Measurements from ENCODE around the gene HNF1A.

The HNF1A gene

GRCh38 chr12:120990487-120991055 is 12.2 kb downstream of the HNF1A start:
- Histone ChIP-seq H3K4me3 (ENCODE audit: low read depth, low read length) (no peak overlapping the region), H3K79me2 (no peaks in the 10 kb centered on the region), H3K4me2 (ENCODE audit: low read length) (no peak overlapping the region), H3K27me3 (ENCODE audit: control insufficient read depth, insufficient read depth, low read length) (no peaks in the 10 kb centered on the region), H3K9ac (no peak overlapping the region), H2AFZ (no peak overlapping the region), H3K9me3 (ENCODE audit: control insufficient read depth, low read length) (no peaks in the 10 kb centered on the region), H3K27ac (no peak overlapping the region), H3K36me3 (ENCODE audit: control insufficient read depth, insufficient read depth, low read length) (no peaks in the 10 kb centered on the region), H3K4me1 (no peaks in the 10 kb centered on the region)
- TF ChIP-seq CTCF (IDR thresholded peaks at IDR 0.05) = no peak

DNA sequence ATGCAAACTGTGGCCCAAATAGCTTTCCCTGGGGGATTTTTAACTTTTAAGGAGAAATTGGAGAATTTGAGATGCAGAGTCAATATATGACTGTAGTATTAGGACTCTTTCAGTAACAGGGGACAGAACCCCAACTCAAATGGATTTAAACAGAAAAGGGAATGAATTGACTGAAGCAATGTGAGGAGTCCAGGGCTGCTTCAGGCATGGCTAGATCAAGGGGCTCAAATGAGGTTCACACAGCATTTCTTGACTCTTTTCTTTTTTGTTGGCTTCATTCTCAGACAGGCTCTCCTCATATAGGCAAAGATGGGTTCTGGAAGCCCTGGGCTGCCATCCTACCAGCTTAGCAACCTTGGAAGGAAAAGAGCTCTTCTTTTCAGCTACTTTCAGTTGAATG is 13.6 kb downstream of the HNF1A start:
- Histone ChIP-seq H3K9ac (no peak overlapping the region), H3K36me3 (ENCODE audit: control insufficient read depth, insufficient read depth, low read length) (no peaks in the 10 kb centered on the region), H3K27ac (no peak overlapping the region), H3K4me3 (ENCODE audit: low read depth, low read length) (no peak overlapping the region), H3K9me3 (ENCODE audit: control insufficient read depth, low read length) (no peaks in the 10 kb centered on the region), H2AFZ (no peak overlapping the region), H3K27me3 (ENCODE audit: control insufficient read depth, insufficient read depth, low read length) (no peaks in the 10 kb centered on the region), H3K4me2 (ENCODE audit: low read length) (no peak overlapping the region), H3K79me2 (no peaks in the 10 kb centered on the region), H3K4me1 (no peaks in the 10 kb centered on the region)
- no peak for TF ChIP-seq CTCF (IDR thresholded peaks at IDR 0.05)

DNA sequence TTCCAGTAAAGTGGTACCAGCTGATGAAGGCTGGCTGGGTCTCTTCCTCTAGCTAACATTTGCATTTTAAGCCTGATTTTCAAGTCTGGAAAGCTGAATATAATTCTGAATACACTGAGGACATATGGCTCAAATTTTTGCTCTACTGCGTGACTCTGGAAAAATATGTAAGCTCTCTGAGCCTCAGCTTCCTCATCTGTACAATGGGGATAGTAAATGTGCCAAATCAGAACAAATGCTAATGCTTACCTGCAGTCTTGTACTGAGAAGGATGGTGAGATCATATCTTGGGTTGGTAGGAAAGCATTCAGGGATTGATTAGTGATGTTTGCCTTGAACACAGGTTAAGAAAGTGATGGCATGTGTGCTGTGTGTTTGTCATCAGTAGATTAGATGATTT is 14.6 kb downstream of the HNF1A start:
- TF ChIP-seq CTCF (IDR thresholded peaks at IDR 0.05) = no peak
- Histone ChIP-seq H3K4me1 (no peaks in the 10 kb centered on the region), H3K4me3 (ENCODE audit: low read depth, low read length) (no peak overlapping the region), H3K4me2 (ENCODE audit: low read length) (no peak overlapping the region), H3K27me3 (ENCODE audit: control insufficient read depth, insufficient read depth, low read length) (no peaks in the 10 kb centered on the region), H3K9me3 (ENCODE audit: control insufficient read depth, low read length) (no peaks in the 10 kb centered on the region), H3K79me2 (no peaks in the 10 kb centered on the region), H3K36me3 (ENCODE audit: control insufficient read depth, insufficient read depth, low read length) (no peaks in the 10 kb centered on the region), H2AFZ (no peak overlapping the region), H3K9ac (no peak overlapping the region), H3K27ac (no peak overlapping the region)

DNA sequence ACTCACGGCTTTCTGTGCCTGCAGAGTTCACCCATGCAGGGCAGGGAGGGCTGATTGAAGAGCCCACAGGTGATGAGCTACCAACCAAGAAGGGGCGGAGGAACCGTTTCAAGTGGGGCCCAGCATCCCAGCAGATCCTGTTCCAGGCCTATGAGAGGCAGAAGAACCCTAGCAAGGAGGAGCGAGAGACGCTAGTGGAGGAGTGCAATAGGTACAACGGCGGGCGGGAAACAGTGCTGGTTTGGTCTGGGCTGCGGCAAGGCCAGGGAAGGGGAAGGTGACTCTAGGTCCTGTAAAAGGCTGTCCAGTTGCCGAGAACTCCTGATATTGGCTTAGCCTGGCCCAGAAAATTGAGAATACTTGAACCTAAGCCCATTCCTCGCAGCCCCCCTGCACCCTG is 15.2 kb downstream of the HNF1A start:
- H3K4me1 ChIP-seq = no peaks in the 10 kb centered on the region
- H3K4me3 ChIP-seq (ENCODE audit: low read depth, low read length) = no peak overlapping the region
- H3K27ac ChIP-seq = no peak overlapping the region
- no peak overlapping the region for H2AFZ ChIP-seq
- no peaks in the 10 kb centered on the region for H3K27me3 ChIP-seq (ENCODE audit: control insufficient read depth, insufficient read depth, low read length)
- H3K36me3 ChIP-seq (ENCODE audit: control insufficient read depth, insufficient read depth, low read length) = no peaks in the 10 kb centered on the region
- H3K4me2 ChIP-seq (ENCODE audit: low read length) = no peak overlapping the region
- TF ChIP-seq CTCF (IDR thresholded peaks at IDR 0.05) = no peak
- no peaks in the 10 kb centered on the region for H3K79me2 ChIP-seq
- no peak overlapping the region for H3K9ac ChIP-seq
- no peaks in the 10 kb centered on the region for H3K9me3 ChIP-seq (ENCODE audit: control insufficient read depth, low read length)

DNA sequence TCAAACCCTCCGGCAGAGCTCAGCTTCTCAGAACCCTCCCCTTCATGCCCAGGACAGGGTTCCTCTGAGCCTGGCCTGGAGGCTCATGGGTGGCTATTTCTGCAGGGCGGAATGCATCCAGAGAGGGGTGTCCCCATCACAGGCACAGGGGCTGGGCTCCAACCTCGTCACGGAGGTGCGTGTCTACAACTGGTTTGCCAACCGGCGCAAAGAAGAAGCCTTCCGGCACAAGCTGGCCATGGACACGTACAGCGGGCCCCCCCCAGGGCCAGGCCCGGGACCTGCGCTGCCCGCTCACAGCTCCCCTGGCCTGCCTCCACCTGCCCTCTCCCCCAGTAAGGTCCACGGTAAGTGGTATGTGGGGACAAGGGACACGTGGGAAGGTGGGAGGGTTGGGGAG is 15.7 kb downstream of the HNF1A start:
- no peaks in the 10 kb centered on the region for H3K27me3 ChIP-seq (ENCODE audit: control insufficient read depth, insufficient read depth, low read length)
- no peak overlapping the region for H2AFZ ChIP-seq
- H3K4me3 ChIP-seq (ENCODE audit: low read depth, low read length) = no peak overlapping the region
- H3K4me1 ChIP-seq = no peaks in the 10 kb centered on the region
- no peak overlapping the region for H3K4me2 ChIP-seq (ENCODE audit: low read length)
- H3K9me3 ChIP-seq (ENCODE audit: control insufficient read depth, low read length) = no peaks in the 10 kb centered on the region
- no peak overlapping the region for H3K9ac ChIP-seq
- H3K36me3 ChIP-seq (ENCODE audit: control insufficient read depth, insufficient read depth, low read length) = no peaks in the 10 kb centered on the region
- H3K27ac ChIP-seq = no peak overlapping the region
- TF ChIP-seq CTCF (IDR thresholded peaks at IDR 0.05) = no peak
- H3K79me2 ChIP-seq = no peaks in the 10 kb centered on the region

Data from parathyroid adenoma (tissue), 2 donors.